Upper lobe of left lung (tissue), 4 donors: ENCODE measurements around the gene PARP12.

Source experiments
- CTCF ChIP-seq, 6 experiments: fragments of 450-650 bp in 4 of 6; fragments of 200-600 bp in 2 of 6; sonication (generic) in 2 of 6; IDR thresholded peaks; one replicate each; pipeline ENCODE4 v1.5.1; 2016 to 2019; ENCODE audit warnings: antibody characterized with exemption in 6 of 6
- POLR2A ChIP-seq, 4 donors: fragments of 450-650 bp; IDR thresholded peaks; one replicate each; pipeline ENCODE4 v1.5.1; 2016 to 2017; ENCODE audit warnings: antibody characterized with exemption in 4 of 4, mild to moderate bottlenecking in 2 of 4

DNA sequence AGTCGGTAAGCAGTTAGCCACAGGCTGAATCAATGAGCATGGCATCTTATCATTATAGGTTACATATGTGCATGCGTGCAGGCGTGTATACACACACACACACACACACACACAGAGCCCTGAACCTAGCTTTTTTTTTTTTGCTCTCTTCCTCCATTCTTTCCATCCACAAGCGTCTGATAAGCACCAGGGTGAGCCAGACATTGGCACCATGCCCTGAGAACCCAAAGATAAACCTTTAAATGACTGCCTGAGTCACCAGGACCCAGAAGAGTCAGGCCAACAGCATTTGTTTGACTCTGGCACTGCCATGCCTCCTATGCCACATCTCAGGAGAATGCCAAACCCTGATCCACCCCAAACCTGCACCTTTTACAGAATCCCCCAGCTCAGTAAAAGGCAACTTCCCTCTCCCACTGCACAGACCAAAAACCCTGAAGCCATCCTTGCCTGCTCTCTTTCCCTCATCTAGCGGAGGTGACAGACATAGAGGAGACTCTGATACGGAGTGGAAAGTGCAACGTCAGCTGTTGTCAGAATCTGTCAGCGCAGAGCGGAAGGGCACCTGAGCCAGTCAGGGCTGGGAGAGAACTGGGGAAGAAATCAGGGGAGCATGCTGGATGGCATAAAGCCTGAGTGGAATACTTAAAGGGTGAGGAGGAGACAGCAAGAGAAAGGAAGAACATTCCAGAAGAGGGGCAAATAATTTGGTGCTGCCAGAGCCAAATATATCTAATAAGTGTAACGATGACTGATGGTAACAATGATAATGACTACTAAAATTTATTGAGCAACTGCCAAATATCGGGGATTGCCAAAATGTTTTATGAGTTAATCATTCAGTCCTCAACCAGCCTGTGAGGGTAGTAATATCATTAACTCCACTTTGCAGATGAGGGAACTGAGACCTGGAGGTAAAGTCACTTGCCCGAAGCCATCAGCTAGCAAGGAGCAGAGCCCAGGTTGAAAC is 3.2 kb downstream of the PARP12 start:
- TF ChIP-seq CTCF (IDR thresholded peaks at IDR 0.05) = no peak
- TF ChIP-seq POLR2A (IDR thresholded peaks at IDR 0.05) = no peak
